NCI-H187 (cell line): Measurements from ENCODE around the gene TAGLN3.

Source experiments
- DNase-seq, 2 experiments: peaks; one replicate each; lab custom pipeline; 2025; lab: John Stamatoyannopoulos, UW

Gene TAGLN3

GRCh38 chr3:112048911-112049310 lies 50.2 kb downstream of the TAGLN3 start:
- no peak for DNase-seq

GRCh38 chr3:112053229-112053628 lies 54.5 kb downstream of the TAGLN3 start:
- no peak for DNase-seq

GRCh38 chr3:112056451-112056929 lies 57.8 kb downstream of the TAGLN3 start:
- DNase-seq, result no peak

GRCh38 chr3:112059497-112059896 lies 60.8 kb downstream of the TAGLN3 start:
- no peak for DNase-seq

GRCh38 chr3:112061152-112061551 lies 62.4 kb downstream of the TAGLN3 start:
- DNase-seq, result no peak
